K562 (cell line): Measurements from ENCODE around the gene MYO1E. TPM values are rescaled to one million over a fixed set of nuclear protein-coding genes. Genes with fewer than 3 reads are reported as not detected.

Source experiments
- ATAC-seq: fragments of 200-7000 bp; cut with Tn5 transposase; 3 replicates; pipeline ENCODE4 v1.9.1; 2020; ENCODE audit warnings: moderate library complexity
- BruUV-seq: library from RNA; stranded (reverse); fragments of 400-500 nt; replicated peaks from 2 replicates; lab custom pipeline; 2021; lab: Mats Ljungman, UMichigan
- CTCF ChIA-PET: fragments of 300-600 bp; formaldehyde crosslinking; extraction: SDS; loops from one replicate; lab custom pipeline; 2021; ENCODE audit warnings: low intra/inter-chr PET ratio; lab: Yijun Ruan, JAX
- POLR2A ChIA-PET: fragments of 300-600, 350-650 bp; sonication (Branson Sonifier 250); formaldehyde crosslinking; extraction: SDS; loops from one replicate; lab custom pipeline; 2021; ENCODE audit warnings: antibody characterized with exemption, inconsistent platforms; lab: Yijun Ruan, JAX
- DNase-seq, 4 experiments: peaks; one replicate each; pipeline versions ENCODE4 v3.0.0 to v3.0.0-alpha.2; 2011 to 2018; ENCODE audit warnings: low spot score in 3 of 4, mixed read lengths in 3 of 4; ENCODE audit errors: extremely low read depth in 1 of 4
- FAIRE-seq: peaks from 2 replicates; lab custom pipeline; 2011; peaks lifted over from hg19 to GRCh38; lab: Jason Lieb, UNC
- H2AFZ ChIP-seq: 2 replicates; pipeline ENCODE4 v1.6.0; 2011; ENCODE audit warnings: low read depth, low read length, control low read depth, inconsistent platforms
- H3K27ac ChIP-seq: fragments of 200-600 bp; 3 replicates; pipeline ENCODE4 v1.8.0; 2011; ENCODE audit warnings: low read depth, mild to moderate bottlenecking, control low read depth, inconsistent platforms, low read length, moderate library complexity, mixed read lengths; ENCODE audit errors: extremely low read depth
- H3K27me3 ChIP-seq, 2 experiments: fragments of 300-600 bp in 1 of 2; 2 replicates in 1 of 2; 3 replicates in 1 of 2; pipeline versions ENCODE4 v1.6.0 to v1.8.0; 2011; ENCODE audit warnings: inconsistent platforms in 2 of 2, low read length in 2 of 2, mild to moderate bottlenecking in 1 of 2, mixed read lengths in 1 of 2, moderate library complexity in 1 of 2; ENCODE audit not compliant: control insufficient read depth in 2 of 2, insufficient read depth in 2 of 2
- H3K36me3 ChIP-seq: fragments of 300-600 bp; 3 replicates; pipeline ENCODE4 v1.8.0; 2011; ENCODE audit warnings: mild to moderate bottlenecking, low read length, inconsistent platforms; ENCODE audit not compliant: control insufficient read depth, insufficient read depth
- H3K4me1 ChIP-seq, 2 experiments: fragments of 200-600 bp in 1 of 2; replicated peaks in 1 of 2; 2 replicates in 1 of 2; 3 replicates in 1 of 2; pipeline versions ENCODE4 v1.5.1 to v1.8.0; 2011; ENCODE audit warnings: inconsistent platforms in 2 of 2, low read length in 2 of 2, mild to moderate bottlenecking in 1 of 2, mixed read lengths in 1 of 2, moderate library complexity in 1 of 2; ENCODE audit not compliant: control insufficient read depth in 2 of 2, insufficient read depth in 2 of 2
- H3K4me2 ChIP-seq: 2 replicates; pipeline ENCODE4 v1.6.1; 2011; ENCODE audit warnings: low read length, control low read depth, inconsistent platforms, mixed read lengths; ENCODE audit not compliant: insufficient read depth
- H3K4me3 ChIP-seq: fragments of 200-600 bp; sonication (generic), shearing (Covaris generic); 2 replicates; pipeline ENCODE4 v1.5.1; 2016; ENCODE audit warnings: control low read depth, inconsistent platforms
- H3K79me2 ChIP-seq: fragments of 200-600 bp; 3 replicates; pipeline ENCODE4 v1.8.0; 2011; ENCODE audit warnings: low read length, inconsistent platforms; ENCODE audit not compliant: control insufficient read depth, insufficient read depth
- H3K9ac ChIP-seq, 2 experiments: 2 replicates each; pipeline versions ENCODE4 v1.6.0 to v1.6.1; 2011; ENCODE audit warnings: low read depth in 2 of 2, low read length in 2 of 2, control low read depth in 1 of 2, inconsistent platforms in 1 of 2, mild to moderate bottlenecking in 1 of 2, mixed read lengths in 1 of 2; ENCODE audit not compliant: insufficient read depth in 1 of 2
- H3K9me1 ChIP-seq: one replicate; pipeline ENCODE4 v1.6.0; 2011; ENCODE audit warnings: inconsistent platforms, mild to moderate bottlenecking, low read length, moderate library complexity; ENCODE audit not compliant: control insufficient read depth, insufficient read depth
- H3K9me3 ChIP-seq: replicated peaks from 2 replicates; pipeline ENCODE4 v1.5.1; 2011; ENCODE audit warnings: low read depth, low read length, inconsistent platforms; ENCODE audit not compliant: control insufficient read depth, insufficient read depth
- H4K20me1 ChIP-seq: replicated peaks from 2 replicates; pipeline ENCODE4 v1.6.1; 2011; ENCODE audit warnings: low read length, inconsistent platforms, mixed read lengths; ENCODE audit not compliant: control insufficient read depth, insufficient read depth
- HDAC2 ChIP-seq: fragments of 450-650 bp; IDR thresholded peaks from 2 replicates; pipeline ENCODE4 v1.6.1; 2016; ENCODE audit warnings: mild to moderate bottlenecking
- PTBP1 ChIP-seq: fragments of 200-400 bp; formaldehyde crosslinking; IDR thresholded peaks from 2 replicates; pipeline ENCODE4 v1.6.1; 2017; ENCODE audit warnings: low read depth, low read length
- RAD21 ChIP-seq, 2 experiments: fragments of 250-450 bp in 1 of 2; fragments of 450-650 bp in 1 of 2; sonication (Bioruptor Pico) in 1 of 2; formaldehyde crosslinking in 1 of 2; IDR thresholded peaks in 1 of 2; conservative IDR thresholded peaks in 1 of 2; 2 replicates each; pipeline versions ENCODE4 v1.4.0 to v1.8.0; 2020 to 2022; ENCODE audit warnings: mild to moderate bottlenecking in 2 of 2, moderate library complexity in 1 of 2
- SNAPC5 ChIP-seq: fragments of 250-450 bp; sonication (Bioruptor Pico); IDR thresholded peaks from 2 replicates; pipeline ENCODE4 v1.8.0; 2021; ENCODE audit warnings: moderate library complexity, mild to moderate bottlenecking, inconsistent platforms
- ZNF384 ChIP-seq: IDR thresholded peaks from 2 replicates; pipeline ENCODE4 v1.6.1; 2012; ENCODE audit warnings: low read depth, low read length, improper control_type of control experiment
- ZNF644 ChIP-seq: fragments of 200-800 bp; sonication (Bioruptor generic); IDR thresholded peaks from 2 replicates; pipeline ENCODE4 v1.6.1; 2016; ENCODE audit warnings: low read depth, missing genetic modification characterization, missing compliant biosample characterization
- WGBS: fragments of 100-300 bp; shearing (Covaris generic); methylation state at CpG from one replicate; pipeline ENCODE4 v1.1.6; 2016; ENCODE audit warnings: low coverage, mixed read lengths; ENCODE audit not compliant: insufficient coverage; ENCODE audit errors: missing lambda C conversion rate; 5-methylcytosine and 5-hydroxymethylcytosine counted together
- in situ Hi-C: fragments of 300-500 bp; cut with MboI; formaldehyde crosslinking; loops from 4 replicates; pipeline ENCODE4 v1.15.0; 2018; ENCODE audit warnings: inconsistent platforms, mixed read lengths
- intact Hi-C: fragments of 100-400 bp; cut with micrococcal nuclease; formaldehyde crosslinking; loops from 2 replicates; pipeline ENCODE4 v1.14.2; 2022
- polyA plus RNA-seq, 8 experiments: library from polyadenylated mRNA; depleted of rRNA in 4 of 8; stranded (reverse) in 5 of 8; unstranded in 3 of 8; fragments of >200 nt; fragmentation: Nextera tagmentation in 2 of 8; fragmentation: Illumina TruSeq in 1 of 8; extraction: Ambion mirVana in 2 of 8; extraction: Trizol in 1 of 8; gene quantifications; 2 replicates each; pipeline versions ENCODE4 v1.2.1 to v1.2.3, GENCODE V29; 2011 to 2014; ENCODE audit warnings: inconsistent platforms in 1 of 8, missing spikeins in 1 of 8
- total RNA-seq, 7 experiments: library from RNA; depleted of rRNA in 6 of 7; stranded (reverse); fragments of >200 nt in 6 of 7; fragmentation: Illumina TruSeq in 2 of 7; extraction: Trizol in 2 of 7; gene quantifications; 2 replicates each; pipeline versions ENCODE4 v1.2.1 to v1.2.3, GENCODE V29; 2011 to 2021; ENCODE audit warnings: low replicate concordance in 1 of 7
- TF ChIP-seq, protein P1 (sequence below): sonication (generic); formaldehyde crosslinking; IDR thresholded peaks from 2 replicates; pipeline ENCODE4 v1.8.0; 2022; ENCODE audit warnings: mild to moderate bottlenecking, low read depth, missing genetic modification reagents

MYO1E gene
- total and polyA plus RNA-seq, 9 of the 15 experiments (the other 6 are each of a cell fraction or from before 2014, with no cell fraction given), result under 0.01 to 0.44 (median 0.01) TPM; not detected in 6

DNA sequence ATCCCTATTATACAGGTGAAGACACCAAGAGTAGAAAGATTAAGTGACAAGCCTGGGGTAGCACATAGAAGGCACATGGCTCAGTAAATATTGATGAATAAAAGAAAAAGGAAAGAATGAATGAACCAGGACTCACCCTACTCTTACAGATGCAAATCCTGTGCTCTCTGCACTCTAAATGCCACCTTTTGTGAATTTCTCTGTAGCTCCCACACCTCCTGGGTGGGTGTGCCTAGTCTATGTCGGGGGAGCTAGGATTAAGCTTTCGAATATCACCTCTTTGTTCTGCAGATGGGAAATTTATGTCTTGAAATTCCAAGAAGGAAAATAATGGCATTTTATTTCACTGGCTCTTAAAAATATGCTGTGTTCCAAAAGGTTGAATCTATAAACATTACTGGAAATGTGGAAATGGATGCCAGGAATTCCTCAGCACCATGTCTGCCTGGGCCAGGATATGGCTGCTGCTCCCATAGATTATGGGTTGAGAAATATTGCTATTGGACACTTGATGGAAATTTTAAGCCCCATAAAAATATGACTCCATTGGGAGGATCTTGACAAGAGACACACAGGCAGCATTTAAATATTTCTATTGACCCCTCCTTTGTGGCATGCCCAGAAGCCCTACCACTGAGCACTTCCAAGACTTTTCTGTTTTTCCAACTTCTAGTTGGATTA, 224.4 kb downstream of the MYO1E start:
- H3K4me2 ChIP-seq, result no peak overlapping the region
- ChIA-PET CTCF (no interaction called here), POLR2A (interaction anchor here (2.0 kb wide), 1 partner anchor 18 kb away, joined by 4 read pairs; no protein-coding TSS in a partner anchor)
- no peaks in the 10 kb centered on the region for H4K20me1 ChIP-seq
- H3K9me3 ChIP-seq, result no peaks in the 10 kb centered on the region
- H3K4me3 ChIP-seq, result no peak overlapping the region
- no peak overlapping the region for H3K9ac ChIP-seq
- FAIRE-seq, result no peak
- H2AFZ ChIP-seq, result no peak overlapping the region
- in situ Hi-C loops, result no loop called here
- no peaks in the 10 kb centered on the region for H3K36me3 ChIP-seq
- 11% methylated on average over 2 of the region's 2 CpGs for WGBS
- intact Hi-C loops, result no loop called here
- H3K27ac ChIP-seq, result no peak overlapping the region
- no peaks in the 10 kb centered on the region for H3K4me1 ChIP-seq
- no peak for ATAC-seq
- DNase-seq, result no peak
- H3K79me2 ChIP-seq, result no peaks in the 10 kb centered on the region
- TF ChIP-seq HDAC2, result no peak
- no peak for TF ChIP-seq ZNF644
- TF ChIP-seq RAD21 (CRISPR knock-in tag; conservative IDR thresholded peaks at IDR 0.05 in 1 of 2, IDR thresholded peaks at IDR 0.05 in 1 of 2), result no peak
- TF ChIP-seq, protein P1, sequence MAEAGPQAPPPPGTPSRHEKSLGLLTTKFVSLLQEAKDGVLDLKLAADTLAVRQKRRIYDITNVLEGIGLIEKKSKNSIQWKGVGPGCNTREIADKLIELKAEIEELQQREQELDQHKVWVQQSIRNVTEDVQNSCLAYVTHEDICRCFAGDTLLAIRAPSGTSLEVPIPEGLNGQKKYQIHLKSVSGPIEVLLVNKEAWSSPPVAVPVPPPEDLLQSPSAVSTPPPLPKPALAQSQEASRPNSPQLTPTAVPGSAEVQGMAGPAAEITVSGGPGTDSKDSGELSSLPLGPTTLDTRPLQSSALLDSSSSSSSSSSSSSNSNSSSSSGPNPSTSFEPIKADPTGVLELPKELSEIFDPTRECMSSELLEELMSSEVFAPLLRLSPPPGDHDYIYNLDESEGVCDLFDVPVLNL (CRISPR knock-in tag), result no peak
- no peak for TF ChIP-seq SNAPC5 (CRISPR knock-in tag)
- no peak for TF ChIP-seq ZNF384
- no peak for TF ChIP-seq PTBP1
- H3K9me1 ChIP-seq, result no peaks in the 10 kb centered on the region
- BruUV-seq, result no TSS peak
- peaks cover 10 to 11% of the 10 kb centered on the region in 2 experiments for H3K27me3 ChIP-seq
